ENCODE measurements around the gene CBLC.

CBLC gene

GRCh38 chr19:44746946-44747738, 30.5 kb upstream of the CBLC start:
- DNase-seq: peak in 13 of 14 donors; percentile 2 to 93 (median 56)

- DNase-seq: peak in 7 of 14 donors; percentile 39 to 74 (median 57)
Measured at GRCh38 chr19:44747739-44748425, 29.8 kb upstream of the CBLC start.

GRCh38 chr19:44748426-44749254, 29.1 kb upstream of the CBLC start, which contains the start of gene BCL3:
TSS of gene BCL3 (plus strand) at chr19:44748708. CDS start at chr19:44748791, 83 bp downstream.
- DNase-seq: peak in 8 of 14 donors; percentile 25 to 65 (median 48)

GRCh38 chr19:44749292-44749691, 28.4 kb upstream of the CBLC start:
- no peak for DNase-seq

GRCh38 chr19:44749994-44750393, 27.7 kb upstream of the CBLC start:
- no peak for DNase-seq

- no peak for DNase-seq
Measured at GRCh38 chr19:44752123-44752815, 25.4 kb upstream of the CBLC start.

- DNase-seq: peak in 10 of 14 donors; percentile 27 to 78 (median 43)
Measured at GRCh38 chr19:44752816-44753625, 24.7 kb upstream of the CBLC start.

GRCh38 chr19:44753626-44753931, 24.1 kb upstream of the CBLC start:
- no peak for DNase-seq

- peak in 8 of 14 donors; percentile 18 to 76 (median 25) for DNase-seq
Measured at GRCh38 chr19:44753932-44754749, 23.5 kb upstream of the CBLC start.

- no peak for DNase-seq
Measured at GRCh38 chr19:44754750-44755080, 23.0 kb upstream of the CBLC start.

- no peak for DNase-seq
Measured at GRCh38 chr19:44755219-44755618, 22.5 kb upstream of the CBLC start.

GRCh38 chr19:44756089-44756562, 21.6 kb upstream of the CBLC start:
- DNase-seq: no peak

- DNase-seq: peak in 1 of 14 donors; percentile 7
Measured at GRCh38 chr19:44757057-44757734, 20.5 kb upstream of the CBLC start.

- peak in 1 of 14 donors; percentile 4 for DNase-seq
Measured at GRCh38 chr19:44757735-44758505, 19.8 kb upstream of the CBLC start.

- DNase-seq: no peak
Measured at GRCh38 chr19:44758596-44758995, 19.1 kb upstream of the CBLC start.

GRCh38 chr19:44759083-44759804, 18.4 kb upstream of the CBLC start:
- DNase-seq: no peak

GRCh38 chr19:44762038-44762437, 15.7 kb upstream of the CBLC start:
- no peak for DNase-seq
